Fibroblast of the aortic adventitia (primary cell): ENCODE data around the gene NEO1. TPM values are rescaled to one million over a fixed set of nuclear protein-coding genes. Genes with fewer than 3 reads are reported as not detected.

Experiments
- DNase-seq: peaks from one replicate; pipeline ENCODE4 v3.0.0-alpha.2; 2010; ENCODE audit warnings: low read depth
- H3K4me3 ChIP-seq: 2 replicates; pipeline ENCODE4 v1.5.1; 2011; ENCODE audit warnings: low read depth, mild to moderate bottlenecking, control low read depth, low read length, moderate library complexity
- total RNA-seq: library from RNA; depleted of rRNA; stranded (reverse); fragments of >200 nt; gene quantifications from 2 replicates; pipeline ENCODE4 v1.2.3, GENCODE V29; 2012; ENCODE audit warnings: low replicate concordance
- TF ChIP-seq, protein P1 (sequence below): IDR thresholded peaks from 2 replicates; pipeline ENCODE4 v1.5.1; 2011; ENCODE audit warnings: mild to moderate bottlenecking, low read length, control low read depth, inconsistent platforms; ENCODE audit not compliant: insufficient read depth

Gene NEO1
- total RNA-seq, 1 donor, result 26.2 TPM

DNA sequence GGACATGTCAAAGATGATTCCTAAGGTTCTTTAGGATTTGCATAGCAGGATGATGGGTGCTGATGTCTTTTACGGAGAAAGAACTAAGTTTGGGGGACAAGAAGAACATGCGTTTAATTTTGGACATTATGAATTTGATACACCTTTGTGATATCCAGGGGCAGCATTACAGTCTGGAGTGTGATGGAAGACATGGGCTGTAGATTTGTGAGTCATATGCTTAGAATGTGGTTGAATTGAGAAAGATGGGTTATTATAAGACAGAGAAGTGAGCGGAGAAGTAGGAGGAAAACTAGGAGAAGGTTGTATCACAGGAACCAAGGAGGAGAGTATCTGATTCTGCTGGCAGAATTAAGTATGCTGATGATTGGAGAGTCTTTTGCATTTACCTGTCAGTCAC lies 20.6 kb downstream of the NEO1 start:
- H3K4me3 ChIP-seq, result no peak overlapping the region
- DNase-seq, result no peak
- TF ChIP-seq, protein P1, sequence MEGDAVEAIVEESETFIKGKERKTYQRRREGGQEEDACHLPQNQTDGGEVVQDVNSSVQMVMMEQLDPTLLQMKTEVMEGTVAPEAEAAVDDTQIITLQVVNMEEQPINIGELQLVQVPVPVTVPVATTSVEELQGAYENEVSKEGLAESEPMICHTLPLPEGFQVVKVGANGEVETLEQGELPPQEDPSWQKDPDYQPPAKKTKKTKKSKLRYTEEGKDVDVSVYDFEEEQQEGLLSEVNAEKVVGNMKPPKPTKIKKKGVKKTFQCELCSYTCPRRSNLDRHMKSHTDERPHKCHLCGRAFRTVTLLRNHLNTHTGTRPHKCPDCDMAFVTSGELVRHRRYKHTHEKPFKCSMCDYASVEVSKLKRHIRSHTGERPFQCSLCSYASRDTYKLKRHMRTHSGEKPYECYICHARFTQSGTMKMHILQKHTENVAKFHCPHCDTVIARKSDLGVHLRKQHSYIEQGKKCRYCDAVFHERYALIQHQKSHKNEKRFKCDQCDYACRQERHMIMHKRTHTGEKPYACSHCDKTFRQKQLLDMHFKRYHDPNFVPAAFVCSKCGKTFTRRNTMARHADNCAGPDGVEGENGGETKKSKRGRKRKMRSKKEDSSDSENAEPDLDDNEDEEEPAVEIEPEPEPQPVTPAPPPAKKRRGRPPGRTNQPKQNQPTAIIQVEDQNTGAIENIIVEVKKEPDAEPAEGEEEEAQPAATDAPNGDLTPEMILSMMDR, result no peak

DNA sequence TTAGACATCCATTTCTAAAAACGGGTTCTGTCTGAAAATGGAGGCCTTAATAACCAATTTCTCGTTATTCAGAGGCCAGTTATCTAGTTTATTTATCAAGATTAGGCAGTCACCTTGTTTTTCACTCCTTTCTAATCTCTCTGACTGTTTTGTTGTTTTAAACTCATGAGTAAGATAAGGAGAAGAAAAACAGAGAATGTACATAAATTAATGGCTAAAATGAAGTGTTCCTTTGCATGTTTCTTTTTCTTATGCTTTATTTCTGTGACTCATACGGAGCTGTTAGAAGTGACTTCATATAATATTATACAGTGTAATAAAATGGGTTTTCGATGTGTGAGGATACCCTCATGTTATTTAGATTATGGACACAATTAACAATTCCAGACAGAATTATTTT lies 22.0 kb downstream of the NEO1 start:
- TF ChIP-seq, protein P1, result no peak
- no peak for DNase-seq
- no peak overlapping the region for H3K4me3 ChIP-seq

DNA sequence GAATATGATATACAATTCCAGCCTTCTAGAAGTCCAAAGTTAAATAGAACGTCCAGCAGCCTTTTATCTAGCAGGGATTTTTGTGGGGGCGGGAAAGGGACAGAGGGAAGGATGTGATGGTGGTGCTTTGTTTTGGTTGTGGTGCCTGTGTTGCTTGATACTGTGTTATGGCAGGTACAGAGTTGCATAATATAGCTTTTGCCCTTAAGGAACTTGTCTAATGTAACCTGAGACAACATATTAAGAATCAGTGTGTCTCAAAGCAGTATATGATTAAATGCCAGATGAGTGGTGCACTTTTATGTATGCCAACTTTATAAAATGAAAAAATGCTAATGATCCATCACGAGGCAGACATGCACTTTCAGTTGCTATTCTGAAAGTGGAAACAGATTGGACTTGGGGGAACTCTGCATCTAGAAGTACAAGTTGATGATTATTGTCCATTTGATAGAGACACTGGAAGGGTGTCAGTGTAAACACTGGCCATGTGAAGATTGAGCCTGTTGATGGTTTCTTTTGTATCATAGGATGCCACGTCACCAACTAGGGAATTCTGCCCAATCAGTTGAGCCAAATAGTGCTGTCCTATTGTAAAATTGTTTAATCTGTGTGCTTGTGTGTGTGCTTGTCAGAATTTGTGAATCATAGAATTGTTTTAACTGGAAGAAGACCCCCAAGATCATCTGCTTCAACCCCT lies 23.0 kb downstream of the NEO1 start:
- TF ChIP-seq, protein P1, result no peak
- DNase-seq, result peak; percentile 50
- H3K4me3 ChIP-seq, result no peak overlapping the region

DNA sequence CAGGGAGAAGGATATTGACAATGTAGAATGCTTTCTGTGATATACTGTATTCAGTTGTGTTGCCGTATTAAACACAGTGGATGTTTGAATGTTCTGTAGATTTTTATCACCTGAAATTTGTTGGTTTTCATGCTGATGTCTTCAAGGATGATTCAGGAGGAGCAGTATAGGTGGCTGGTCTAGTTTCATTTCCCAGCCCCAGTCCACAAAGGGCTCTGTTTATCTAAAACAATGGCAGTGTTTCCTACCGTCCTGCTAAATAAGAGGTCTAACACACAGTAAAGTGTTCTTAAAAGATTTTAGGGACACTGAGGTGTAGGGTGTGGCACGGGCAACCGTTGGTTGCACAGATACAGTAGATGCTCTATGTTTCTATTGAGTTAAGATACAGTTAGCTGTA lies 26.0 kb downstream of the NEO1 start:
- no peak for DNase-seq
- no peak overlapping the region for H3K4me3 ChIP-seq
- TF ChIP-seq, protein P1, result no peak

DNA sequence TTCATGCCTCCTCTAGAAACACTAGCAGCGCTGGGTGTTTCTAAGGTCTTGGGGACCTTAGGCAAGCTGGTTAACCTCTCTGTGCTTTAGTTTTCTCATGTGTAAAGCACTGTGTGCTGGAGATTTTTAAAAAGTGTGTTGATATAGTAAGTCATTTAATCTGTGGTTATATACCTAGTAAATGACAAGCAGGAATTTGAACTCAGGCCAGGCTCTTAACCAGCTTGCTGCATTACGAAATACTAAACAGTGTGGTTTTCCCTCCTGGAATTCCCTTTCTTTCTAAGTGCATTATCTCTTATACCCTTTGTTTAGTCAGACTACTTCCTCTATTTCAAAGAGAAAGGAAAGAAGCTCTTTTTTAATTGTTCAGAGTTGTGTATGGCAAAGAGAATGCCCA lies 26.5 kb downstream of the NEO1 start:
- peak; percentile 95 for DNase-seq
- TF ChIP-seq, protein P1, result no peak
- no peak overlapping the region for H3K4me3 ChIP-seq

DNA sequence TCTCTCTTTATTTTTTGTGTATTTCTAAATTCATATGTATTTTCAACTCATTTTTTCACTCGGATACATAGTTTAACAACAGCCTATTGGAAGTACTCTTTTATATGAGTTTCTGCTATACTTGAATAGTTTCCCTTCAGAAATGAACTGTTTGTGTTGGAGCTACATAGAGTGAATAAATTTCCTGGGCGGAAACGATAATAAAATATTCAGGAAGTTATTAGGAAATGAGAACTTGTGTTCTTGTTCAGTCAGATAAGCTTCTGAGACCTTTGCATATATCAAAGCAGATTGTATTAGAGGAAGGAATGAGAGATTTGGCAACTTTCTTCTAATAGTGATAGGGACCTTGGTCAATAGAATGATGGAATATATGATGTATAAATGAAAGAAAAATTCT lies 27.3 kb downstream of the NEO1 start:
- TF ChIP-seq, protein P1, result no peak
- DNase-seq, result peak; percentile 5
- no peak overlapping the region for H3K4me3 ChIP-seq
